HFF-Myc (cell line): ENCODE results near the gene NUP188.
A peak's percentile ranks its signal among the peaks of the same experiment; 100 is the strongest.

ENCODE experiments used
- DNase-seq: peaks from one replicate; pipeline ENCODE4 v3.0.0-alpha.2; 2011; ENCODE audit warnings: low read depth; ENCODE audit errors: extremely low read depth
- H3K4me3 ChIP-seq: replicated peaks from 2 replicates; pipeline ENCODE4 v1.5.1; 2011; ENCODE audit warnings: low read depth, mild to moderate bottlenecking, control low read depth, low read length
- TF ChIP-seq, protein P1 (sequence below): IDR thresholded peaks from 2 replicates; pipeline ENCODE4 v1.5.1; 2012; ENCODE audit warnings: mild to moderate bottlenecking, low read depth, low read length, control low read depth; ENCODE audit errors: missing control alignments

Gene NUP188

GRCh38 chr9:128923493-128923883 is 24.0 kb upstream of the NUP188 start:
- TF ChIP-seq, protein P1, sequence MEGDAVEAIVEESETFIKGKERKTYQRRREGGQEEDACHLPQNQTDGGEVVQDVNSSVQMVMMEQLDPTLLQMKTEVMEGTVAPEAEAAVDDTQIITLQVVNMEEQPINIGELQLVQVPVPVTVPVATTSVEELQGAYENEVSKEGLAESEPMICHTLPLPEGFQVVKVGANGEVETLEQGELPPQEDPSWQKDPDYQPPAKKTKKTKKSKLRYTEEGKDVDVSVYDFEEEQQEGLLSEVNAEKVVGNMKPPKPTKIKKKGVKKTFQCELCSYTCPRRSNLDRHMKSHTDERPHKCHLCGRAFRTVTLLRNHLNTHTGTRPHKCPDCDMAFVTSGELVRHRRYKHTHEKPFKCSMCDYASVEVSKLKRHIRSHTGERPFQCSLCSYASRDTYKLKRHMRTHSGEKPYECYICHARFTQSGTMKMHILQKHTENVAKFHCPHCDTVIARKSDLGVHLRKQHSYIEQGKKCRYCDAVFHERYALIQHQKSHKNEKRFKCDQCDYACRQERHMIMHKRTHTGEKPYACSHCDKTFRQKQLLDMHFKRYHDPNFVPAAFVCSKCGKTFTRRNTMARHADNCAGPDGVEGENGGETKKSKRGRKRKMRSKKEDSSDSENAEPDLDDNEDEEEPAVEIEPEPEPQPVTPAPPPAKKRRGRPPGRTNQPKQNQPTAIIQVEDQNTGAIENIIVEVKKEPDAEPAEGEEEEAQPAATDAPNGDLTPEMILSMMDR, result no peak
- no peak for DNase-seq
- no peak overlapping the region for H3K4me3 ChIP-seq

DNA sequence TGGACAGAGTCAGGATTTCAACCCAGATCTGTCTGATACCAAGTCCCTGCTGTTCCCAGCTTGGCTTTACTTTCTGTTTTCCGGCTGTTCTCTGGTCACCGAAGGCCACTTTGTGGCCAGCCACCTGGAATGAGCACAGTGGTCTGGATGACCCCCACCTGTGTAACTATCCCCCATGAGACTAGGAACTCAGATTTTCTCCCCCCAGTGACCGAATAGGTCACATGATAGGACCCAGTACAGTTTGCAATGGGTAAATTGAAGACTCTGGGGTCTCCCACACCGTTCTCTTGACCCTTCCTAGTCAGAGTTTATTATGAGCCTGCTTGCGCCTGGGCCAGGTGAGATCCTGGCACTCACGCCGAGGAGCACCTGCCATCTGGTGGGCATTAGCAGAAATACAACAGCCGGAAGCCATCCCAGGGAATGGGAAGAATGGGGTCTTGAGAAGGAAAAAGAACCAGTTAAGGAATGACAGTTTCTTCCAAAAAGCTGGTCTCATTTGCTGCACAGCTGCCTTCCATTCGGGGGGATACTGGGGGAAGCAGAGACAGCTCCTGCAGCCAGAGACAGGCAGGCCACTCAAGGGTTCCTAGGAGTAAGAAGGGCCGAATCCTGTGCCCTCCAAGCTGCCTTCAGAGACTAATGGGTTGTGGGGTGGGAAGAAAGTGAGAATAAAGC is 19.6 kb upstream of the NUP188 start:
- no peak overlapping the region for H3K4me3 ChIP-seq
- DNase-seq, result no peak
- TF ChIP-seq, protein P1, result peak; percentile 87

- DNase-seq, result no peak
- TF ChIP-seq, protein P1, result no peak
- no peak overlapping the region for H3K4me3 ChIP-seq
These were observed 18.9 kb upstream of the NUP188 start for GRCh38 chr9:128928624-128929023.

DNA sequence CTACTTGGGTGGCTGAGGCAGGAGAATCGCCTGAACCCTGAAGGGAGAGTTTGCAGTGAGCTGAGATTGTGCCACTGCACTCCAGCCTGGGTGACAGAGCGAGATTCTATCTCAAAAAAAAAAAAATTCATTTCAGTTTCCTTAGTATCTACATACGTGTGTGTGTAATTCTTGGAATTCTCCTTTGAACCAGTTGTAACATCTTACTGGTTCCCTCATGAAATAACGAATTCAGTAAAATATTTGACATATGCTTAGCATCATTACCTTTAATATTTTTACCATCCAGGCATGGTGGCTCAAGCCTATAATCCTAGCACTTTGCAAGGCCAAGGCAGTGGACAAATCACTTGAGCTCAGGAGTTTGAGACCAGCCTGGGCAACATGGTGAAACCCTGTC is 17.9 kb upstream of the NUP188 start:
- H3K4me3 ChIP-seq, result no peak overlapping the region
- TF ChIP-seq, protein P1, result no peak
- DNase-seq, result no peak

GRCh38 chr9:128933731-128934130 is 13.8 kb upstream of the NUP188 start:
- no peak for DNase-seq
- TF ChIP-seq, protein P1, result no peak
- no peak overlapping the region for H3K4me3 ChIP-seq

GRCh38 chr9:128936171-128936865 is 11.2 kb upstream of the NUP188 start:
- H3K4me3 ChIP-seq, result no peak overlapping the region
- TF ChIP-seq, protein P1, result no peak

More at GRCh38 chr9:128936171-128936865, 11.2 kb upstream of the NUP188 start:
- DNase-seq, result no peak
